LNCaP clone FGC (cell line): ENCODE results near the gene C1QTNF7.

Experiments used
- DNase-seq: peaks from one replicate; pipeline ENCODE4 v3.0.0-alpha.2; 2011; ENCODE audit warnings: low read depth
- H3K4me3 ChIP-seq: 2 replicates; pipeline ENCODE4 v1.5.1; 2011; ENCODE audit warnings: mild to moderate bottlenecking, low read depth, low read length, control low read depth
- CTCF ChIP-seq: IDR thresholded peaks from 2 replicates; pipeline ENCODE4 v1.5.1; 2012; ENCODE audit warnings: mild to moderate bottlenecking; ENCODE audit not compliant: control insufficient read depth, insufficient read depth; ENCODE audit errors: extremely low read depth

C1QTNF7 gene

GRCh38 chr4:15434676-15435075 is 6.8 kb downstream of the C1QTNF7 start:
- TF ChIP-seq CTCF, result no peak
- DNase-seq, result no peak
- H3K4me3 ChIP-seq, result no peak overlapping the region

DNA sequence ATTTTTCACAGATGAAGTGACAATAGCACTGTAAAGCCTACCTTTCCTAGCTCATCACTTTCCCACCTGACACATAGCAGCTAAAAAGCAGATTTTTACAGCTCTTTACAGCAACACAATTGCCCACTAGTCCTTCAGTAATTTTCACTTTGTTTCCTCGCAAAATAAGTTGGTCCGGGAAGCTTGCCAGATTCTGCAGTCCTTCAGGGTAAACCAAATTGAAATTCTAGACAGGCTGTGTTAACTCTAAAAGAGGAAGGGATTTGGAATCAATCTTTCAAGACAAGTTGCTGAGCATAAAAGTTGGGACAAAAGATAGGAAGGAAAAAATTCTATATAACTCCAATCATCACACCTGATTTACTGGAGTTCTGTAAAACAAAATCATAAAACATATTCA is 8.7 kb downstream of the C1QTNF7 start:
- DNase-seq, result no peak
- TF ChIP-seq CTCF, result no peak
- no peak overlapping the region for H3K4me3 ChIP-seq

DNA sequence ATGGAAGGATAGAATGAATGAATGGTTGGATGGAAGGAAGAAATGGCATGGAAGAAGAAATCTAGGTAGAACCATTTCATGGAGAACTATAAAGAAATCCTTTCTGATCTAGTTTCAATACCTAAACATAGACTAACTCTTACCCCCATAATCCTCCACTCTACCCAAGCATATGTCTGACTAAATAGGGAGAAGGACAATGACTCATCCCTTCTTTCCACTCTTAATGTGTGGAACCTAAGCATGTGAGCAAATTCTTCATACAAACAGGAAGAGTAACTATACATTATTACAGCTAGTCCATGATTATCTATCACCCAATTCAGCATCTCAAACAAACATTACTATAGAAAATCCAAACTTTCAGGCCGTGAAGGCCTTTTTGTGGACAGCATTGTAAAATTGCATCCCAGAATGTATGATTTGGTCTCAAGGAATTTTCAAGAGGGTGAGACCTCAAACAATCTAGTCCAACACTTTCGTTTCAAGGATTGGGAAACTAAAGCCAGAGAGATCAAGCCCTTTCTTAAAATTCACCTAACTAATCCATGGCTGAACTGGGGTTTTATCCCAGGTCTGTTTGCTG is 11.2 kb downstream of the C1QTNF7 start:
- no peak for DNase-seq
- H3K4me3 ChIP-seq, result no peak overlapping the region
- TF ChIP-seq CTCF, result no peak

GRCh38 chr4:15443371-15444160 is 15.7 kb downstream of the C1QTNF7 start:
- no peak for DNase-seq
- TF ChIP-seq CTCF, result no peak
- H3K4me3 ChIP-seq, result no peak overlapping the region

DNA sequence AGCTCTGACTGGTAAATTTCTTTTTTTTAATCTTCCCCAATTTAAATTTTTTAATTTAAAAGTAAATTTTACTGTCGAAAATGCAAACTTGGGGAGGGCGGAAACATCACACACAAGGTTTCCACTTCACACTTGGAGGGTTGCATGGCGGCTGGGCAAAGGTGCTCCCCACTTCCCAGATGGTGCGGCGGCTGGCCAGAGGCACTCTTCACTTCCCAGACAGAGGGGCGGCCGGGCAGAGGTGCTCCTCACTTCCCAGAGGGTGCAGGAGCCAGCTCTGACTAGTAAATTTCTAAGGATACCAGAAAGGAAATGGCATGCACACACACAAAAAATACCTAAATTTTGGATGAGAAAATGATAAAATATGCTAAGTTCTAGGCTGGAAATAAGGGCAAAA is 16.4 kb downstream of the C1QTNF7 start:
- no peak for DNase-seq
- H3K4me3 ChIP-seq, result no peak overlapping the region
- TF ChIP-seq CTCF, result no peak

DNA sequence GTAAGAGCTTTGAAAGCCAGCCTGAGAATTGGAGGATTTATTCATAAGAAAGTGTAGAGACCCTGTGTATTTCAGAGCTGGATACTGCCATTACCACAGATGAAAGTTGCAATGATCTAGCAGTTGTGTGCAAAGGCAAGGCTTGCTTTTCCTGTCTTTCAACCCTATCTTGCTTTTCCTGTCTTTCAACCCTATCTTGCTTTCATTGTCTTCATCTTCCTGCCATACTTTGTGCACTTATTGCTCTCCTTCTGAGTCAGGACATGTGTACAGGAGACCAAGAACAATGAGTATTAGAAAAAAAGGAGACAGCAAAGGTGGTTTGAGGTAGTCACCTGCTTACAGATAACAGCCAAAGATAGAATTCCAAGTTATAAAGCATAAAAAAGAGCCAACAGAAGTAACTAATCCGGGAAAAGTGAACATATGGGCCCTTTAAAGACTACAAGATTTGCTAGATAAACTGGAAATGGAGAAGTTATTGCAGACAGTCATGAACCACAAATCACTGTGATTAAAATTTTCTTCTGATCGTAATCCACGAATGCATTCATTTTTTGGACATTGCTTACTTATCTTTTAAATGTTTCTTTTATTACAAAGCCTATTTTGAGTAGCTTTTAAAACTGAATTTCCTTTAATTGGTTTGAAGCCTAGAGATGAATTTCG is 17.2 kb downstream of the C1QTNF7 start:
- TF ChIP-seq CTCF, result no peak
- no peak for DNase-seq
- no peak overlapping the region for H3K4me3 ChIP-seq
